ENCODE data around the gene PMM1. TPM values are rescaled to one million over a fixed set of nuclear protein-coding genes. Genes with fewer than 3 reads are reported as not detected.

PMM1 gene
- total and polyA plus RNA-seq, 2 of the 13 experiments (the other 11 are each of a cell fraction or from before 2014, with no cell fraction given), result 17.8 to 95.6 TPM

DNA sequence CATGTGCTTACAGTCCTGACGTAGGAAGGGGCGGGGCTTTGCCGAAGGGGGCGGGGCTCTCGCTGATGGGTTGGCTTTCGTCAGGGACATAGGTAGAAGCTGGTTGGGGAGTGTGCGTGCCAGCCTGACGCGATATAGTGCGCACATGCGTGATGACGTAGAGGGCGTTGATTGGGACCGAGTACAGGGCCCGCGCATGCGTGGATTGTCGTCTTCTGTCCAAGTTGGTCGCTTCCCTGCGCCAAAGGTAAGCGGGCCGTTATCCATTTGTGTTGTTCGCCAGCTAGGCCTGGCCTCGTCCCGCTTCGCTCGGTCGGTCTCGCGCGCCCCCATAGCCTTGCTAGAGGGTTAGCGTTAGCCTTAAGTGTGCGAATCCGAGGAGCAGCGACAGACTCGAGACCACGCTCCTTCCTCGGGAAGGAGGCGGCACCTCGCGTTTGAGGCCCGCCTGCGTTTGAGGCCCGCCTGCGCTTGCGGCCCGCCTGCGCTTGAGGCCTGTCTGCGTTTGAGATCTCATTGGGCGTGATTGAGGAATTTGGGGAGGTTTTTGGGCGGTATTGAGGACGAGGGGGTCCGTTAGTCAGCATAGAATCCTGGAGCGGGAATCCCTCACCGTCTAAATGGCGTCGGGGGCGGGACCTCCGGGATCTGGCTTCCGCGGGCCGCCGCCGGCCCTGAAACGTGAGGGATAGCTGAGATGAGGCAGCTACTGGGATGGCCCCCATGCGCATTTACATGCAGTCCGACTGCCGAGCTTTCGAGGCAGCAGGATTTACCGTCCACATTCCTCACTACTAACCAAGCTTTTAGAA lies 31.7 kb upstream of the PMM1 start, which contains the start of gene XRCC6 (continued):
- TF ChIP-seq TARDBP (CRISPR knock-in tag; IDR thresholded peaks at IDR 0.05), result peak; percentile 55; the same call in 1 of the 2 replicates
- peak; percentile 74 for TF ChIP-seq RBFOX2 (IDR thresholded peaks at IDR 0.05; ENCODE audit: low read depth, low read length)
- no peak for TF ChIP-seq KLF12 (CRISPR knock-in tag; IDR thresholded peaks at IDR 0.05; ENCODE audit: borderline replicate concordance)
- TF ChIP-seq ZNF781 (CRISPR knock-in tag; IDR thresholded peaks at IDR 0.05; ENCODE audit: borderline replicate concordance, not compliant biosample characterization), result peak; percentile 50
- TF ChIP-seq ZNF552 (CRISPR knock-in tag; IDR thresholded peaks at IDR 0.05; ENCODE audit: borderline replicate concordance), result peak; percentile 79; the same call in 1 of the 2 replicates
- TF ChIP-seq, protein P1, sequence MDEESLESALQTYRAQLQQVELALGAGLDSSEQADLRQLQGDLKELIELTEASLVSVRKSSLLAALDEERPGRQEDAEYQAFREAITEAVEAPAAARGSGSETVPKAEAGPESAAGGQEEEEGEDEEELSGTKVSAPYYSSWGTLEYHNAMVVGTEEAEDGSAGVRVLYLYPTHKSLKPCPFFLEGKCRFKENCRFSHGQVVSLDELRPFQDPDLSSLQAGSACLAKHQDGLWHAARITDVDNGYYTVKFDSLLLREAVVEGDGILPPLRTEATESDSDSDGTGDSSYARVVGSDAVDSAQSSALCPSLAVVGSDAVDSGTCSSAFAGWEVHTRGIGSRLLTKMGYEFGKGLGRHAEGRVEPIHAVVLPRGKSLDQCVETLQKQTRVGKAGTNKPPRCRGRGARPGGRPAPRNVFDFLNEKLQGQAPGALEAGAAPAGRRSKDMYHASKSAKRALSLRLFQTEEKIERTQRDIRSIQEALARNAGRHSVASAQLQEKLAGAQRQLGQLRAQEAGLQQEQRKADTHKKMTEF (CRISPR knock-in tag; IDR thresholded peaks at IDR 0.05), result peak; percentile 74
- TF ChIP-seq CCAR2 (optimal IDR thresholded peaks at IDR 0.05; ENCODE audit: low read depth, low read length), result no peak
- peak; percentile 22; the same call in 1 of the 2 replicates for TF ChIP-seq ZSCAN9 (CRISPR knock-in tag; IDR thresholded peaks at IDR 0.05; ENCODE audit: borderline replicate concordance)
- TF ChIP-seq GABPA (IDR thresholded peaks at IDR 0.05; ENCODE audit: low read depth, low read length), result peak; percentile 50
- peak; percentile 75 for TF ChIP-seq GABPA (CRISPR knock-in tag; IDR thresholded peaks at IDR 0.05; ENCODE audit: low read depth)
- no peak for TF ChIP-seq MAFG (CRISPR knock-in tag; IDR thresholded peaks at IDR 0.05)
- TF ChIP-seq ARID2 (CRISPR knock-in tag; IDR thresholded peaks at IDR 0.05; ENCODE audit: borderline replicate concordance), result no peak
- TF ChIP-seq HMG20A (CRISPR knock-in tag; IDR thresholded peaks at IDR 0.05; ENCODE audit: borderline replicate concordance), result no peak
- TF ChIP-seq, protein P2, sequence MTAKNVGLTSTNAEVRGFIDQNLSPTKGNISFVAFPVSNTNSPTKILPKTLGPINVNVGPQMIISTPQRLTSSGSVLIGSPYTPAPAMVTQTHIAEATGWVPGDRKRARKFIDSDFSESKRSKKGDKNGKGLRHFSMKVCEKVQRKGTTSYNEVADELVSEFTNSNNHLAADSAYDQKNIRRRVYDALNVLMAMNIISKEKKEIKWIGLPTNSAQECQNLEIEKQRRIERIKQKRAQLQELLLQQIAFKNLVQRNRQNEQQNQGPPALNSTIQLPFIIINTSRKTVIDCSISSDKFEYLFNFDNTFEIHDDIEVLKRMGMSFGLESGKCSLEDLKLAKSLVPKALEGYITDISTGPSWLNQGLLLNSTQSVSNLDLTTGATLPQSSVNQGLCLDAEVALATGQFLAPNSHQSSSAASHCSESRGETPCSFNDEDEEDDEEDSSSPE (CRISPR knock-in tag; IDR thresholded peaks at IDR 0.05), result peak; percentile 63; the same call in 1 of the 2 replicates
- TF ChIP-seq, protein P3, sequence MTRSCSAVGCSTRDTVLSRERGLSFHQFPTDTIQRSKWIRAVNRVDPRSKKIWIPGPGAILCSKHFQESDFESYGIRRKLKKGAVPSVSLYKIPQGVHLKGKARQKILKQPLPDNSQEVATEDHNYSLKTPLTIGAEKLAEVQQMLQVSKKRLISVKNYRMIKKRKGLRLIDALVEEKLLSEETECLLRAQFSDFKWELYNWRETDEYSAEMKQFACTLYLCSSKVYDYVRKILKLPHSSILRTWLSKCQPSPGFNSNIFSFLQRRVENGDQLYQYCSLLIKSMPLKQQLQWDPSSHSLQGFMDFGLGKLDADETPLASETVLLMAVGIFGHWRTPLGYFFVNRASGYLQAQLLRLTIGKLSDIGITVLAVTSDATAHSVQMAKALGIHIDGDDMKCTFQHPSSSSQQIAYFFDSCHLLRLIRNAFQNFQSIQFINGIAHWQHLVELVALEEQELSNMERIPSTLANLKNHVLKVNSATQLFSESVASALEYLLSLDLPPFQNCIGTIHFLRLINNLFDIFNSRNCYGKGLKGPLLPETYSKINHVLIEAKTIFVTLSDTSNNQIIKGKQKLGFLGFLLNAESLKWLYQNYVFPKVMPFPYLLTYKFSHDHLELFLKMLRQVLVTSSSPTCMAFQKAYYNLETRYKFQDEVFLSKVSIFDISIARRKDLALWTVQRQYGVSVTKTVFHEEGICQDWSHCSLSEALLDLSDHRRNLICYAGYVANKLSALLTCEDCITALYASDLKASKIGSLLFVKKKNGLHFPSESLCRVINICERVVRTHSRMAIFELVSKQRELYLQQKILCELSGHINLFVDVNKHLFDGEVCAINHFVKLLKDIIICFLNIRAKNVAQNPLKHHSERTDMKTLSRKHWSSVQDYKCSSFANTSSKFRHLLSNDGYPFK (CRISPR knock-in tag; IDR thresholded peaks at IDR 0.05; ENCODE audit: borderline replicate concordance), result peak; percentile 81; the same call in 1 of the 2 replicates
- peak; percentile 95 for TF ChIP-seq ZNF484 (CRISPR knock-in tag; IDR thresholded peaks at IDR 0.05; ENCODE audit: borderline replicate concordance, low read depth)
- TF ChIP-seq ARNTL (CRISPR knock-in tag; IDR thresholded peaks at IDR 0.05), result peak; percentile 72; the same call in 1 of the 2 replicates
- no peak for TF ChIP-seq ZBTB8A (CRISPR knock-in tag; IDR thresholded peaks at IDR 0.05; ENCODE audit: borderline replicate concordance, low read depth)
- peak; percentile 96 for TF ChIP-seq ATF1 (CRISPR knock-in tag; IDR thresholded peaks at IDR 0.05)
- TF ChIP-seq SIN3A (IDR thresholded peaks at IDR 0.05; ENCODE audit: borderline replicate concordance, low read depth, low read length), result peak; percentile 76; the same call in 1 of the 2 replicates
- TF ChIP-seq TRIM24 (CRISPR knock-in tag; IDR thresholded peaks at IDR 0.05), result no peak
- TF ChIP-seq KLF16 (CRISPR knock-in tag; IDR thresholded peaks at IDR 0.05), result peak; percentile 47 to 77; a peak in 1 of 4 replicates
- 0 out of 2 replicates have a peak, but pooled peaks have one; percentile 42 for TF ChIP-seq SAFB2 (CRISPR knock-in tag; IDR thresholded peaks at IDR 0.05; ENCODE audit: borderline replicate concordance, low read depth)

Data from HepG2 (cell line).